Gastroesophageal sphincter (tissue), 3 donors: ENCODE data around the gene ABI1.
"Not testable (repeated sequence)": the region's sequence is repeated elsewhere in the genome, so short reads cannot be mapped to it uniquely, and the experiment has no call there.

Experiments used
- CTCF ChIP-seq, 4 experiments: fragments of 200-600 bp in 2 of 4; fragments of 450-650 bp in 2 of 4; sonication (generic) in 1 of 4; IDR thresholded peaks; one replicate each; pipeline ENCODE4 v1.5.1; 2017 to 2019; ENCODE audit warnings: antibody characterized with exemption in 4 of 4, mild to moderate bottlenecking in 2 of 4, moderate library complexity in 2 of 4
- EP300 ChIP-seq: sonication (generic); formaldehyde crosslinking; IDR thresholded peaks from one replicate; pipeline ENCODE4 v1.6.1; 2017; ENCODE audit warnings: antibody characterized with exemption, mild to moderate bottlenecking
- POLR2A ChIP-seq, 2 donors: fragments of 450-650 bp; IDR thresholded peaks; one replicate each; pipeline ENCODE4 v1.6.1; 2017; ENCODE audit warnings: antibody characterized with exemption in 2 of 2, mild to moderate bottlenecking in 2 of 2, moderate library complexity in 1 of 2
- POLR2AphosphoS5 ChIP-seq: sonication (generic); formaldehyde crosslinking; IDR thresholded peaks from one replicate; pipeline ENCODE4 v1.6.1; 2017; ENCODE audit warnings: antibody characterized with exemption

GRCh38 chr10:26789779-26790178, 71.0 kb downstream of the ABI1 start:
- not testable (repeated sequence) for TF ChIP-seq CTCF (IDR thresholded peaks at IDR 0.05); POLR2AphosphoS5; POLR2A (IDR thresholded peaks at IDR 0.05); EP300
